Hepatocyte (in vitro differentiated cells): ENCODE results near the gene GRID1. TPM values are rescaled to one million over a fixed set of nuclear protein-coding genes. Genes with fewer than 3 reads are reported as not detected.

Source experiments
- DNase-seq: peaks from one replicate; pipeline ENCODE4 v3.0.0-alpha.2; 2016; ENCODE audit warnings: low spot score
- H2AFZ ChIP-seq: fragments of 200-600 bp; sonication (generic); 2 replicates; pipeline ENCODE4 v1.6.0; 2016; ENCODE audit warnings: antibody characterized with exemption, mild to moderate bottlenecking
- H3K27ac ChIP-seq: fragments of 200-600 bp; sonication (generic); 2 replicates; pipeline ENCODE4 v1.5.1; 2016; ENCODE audit warnings: mild to moderate bottlenecking
- H3K27me3 ChIP-seq: fragments of 200-600 bp; sonication (generic); 2 replicates; pipeline ENCODE4 v1.6.1; 2016
- H3K36me3 ChIP-seq: fragments of 200-600 bp; sonication (generic); replicated peaks from 2 replicates; pipeline ENCODE4 v1.5.1; 2016; ENCODE audit warnings: low read depth; ENCODE audit not compliant: insufficient read depth
- H3K4me1 ChIP-seq: fragments of 200-600 bp; sonication (generic); 2 replicates; pipeline ENCODE4 v1.5.1; 2016; ENCODE audit warnings: mild to moderate bottlenecking, moderate library complexity; ENCODE audit not compliant: insufficient read depth
- H3K4me2 ChIP-seq: fragments of 200-600 bp; sonication (generic); 2 replicates; pipeline ENCODE4 v1.6.0; 2016
- H3K4me3 ChIP-seq: fragments of 200-600 bp; sonication (generic); 2 replicates; pipeline ENCODE4 v1.5.1; 2016; ENCODE audit warnings: mild to moderate bottlenecking
- H3K79me2 ChIP-seq: fragments of 200-600 bp; sonication (generic); 2 replicates; pipeline ENCODE4 v1.6.0; 2017; ENCODE audit warnings: mild to moderate bottlenecking
- H3K9me2 ChIP-seq: fragments of 200-600 bp; sonication (generic); replicated peaks from 2 replicates; pipeline ENCODE4 v1.6.0; 2017; ENCODE audit warnings: mild to moderate bottlenecking; ENCODE audit not compliant: insufficient read depth
- H3K9me3 ChIP-seq: fragments of 200-600 bp; sonication (generic); 2 replicates; pipeline ENCODE4 v1.5.1; 2016; ENCODE audit warnings: low read depth, mild to moderate bottlenecking
- H4K20me1 ChIP-seq: fragments of 200-600 bp; sonication (generic); 2 replicates; pipeline ENCODE4 v1.6.0; 2016; ENCODE audit warnings: mild to moderate bottlenecking; ENCODE audit not compliant: insufficient read depth, poor library complexity, severe bottlenecking
- EZH2 ChIP-seq: fragments of 200-600 bp; sonication (generic); IDR thresholded peaks from 2 replicates; pipeline ENCODE4 v1.6.1; 2016; ENCODE audit warnings: antibody characterized with exemption, mild to moderate bottlenecking, borderline replicate concordance
- EZH2phosphoT487 ChIP-seq: fragments of 200-600 bp; sonication (generic); IDR thresholded peaks from one replicate; pipeline ENCODE4 v1.6.1; 2018; ENCODE audit warnings: antibody characterized with exemption, mild to moderate bottlenecking, low read depth, moderate library complexity; ENCODE audit not compliant: unreplicated experiment, severe bottlenecking
- WGBS: methylation state at CpG from one replicate; pipeline ENCODE4 v1.1.6; 2016; ENCODE audit warnings: low lambda C conversion rate; ENCODE audit errors: missing lambda C conversion rate; 5-methylcytosine and 5-hydroxymethylcytosine counted together
- polyA plus RNA-seq: library from polyadenylated mRNA; unstranded; fragments of >200 nt; fragmentation: Nextera tagmentation; extraction: Ambion mirVana; gene quantifications from 2 replicates; pipeline ENCODE4 v1.2.1, GENCODE V29; 2016
- total RNA-seq: library from RNA; depleted of rRNA; stranded (reverse); fragments of >200 nt; gene quantifications from 2 replicates; pipeline ENCODE4 v1.2.3, GENCODE V29; 2014
- TF ChIP-seq, protein P1 (sequence below): fragments of 200-600 bp; sonication (generic); IDR thresholded peaks from 2 replicates; pipeline ENCODE4 v1.5.1; 2016; ENCODE audit warnings: antibody characterized with exemption, mild to moderate bottlenecking; ENCODE audit not compliant: poor library complexity

GRID1 gene
- total and polyA plus RNA-seq, 2 experiments from 2014 or later = 0.07 to 0.37 TPM

DNA sequence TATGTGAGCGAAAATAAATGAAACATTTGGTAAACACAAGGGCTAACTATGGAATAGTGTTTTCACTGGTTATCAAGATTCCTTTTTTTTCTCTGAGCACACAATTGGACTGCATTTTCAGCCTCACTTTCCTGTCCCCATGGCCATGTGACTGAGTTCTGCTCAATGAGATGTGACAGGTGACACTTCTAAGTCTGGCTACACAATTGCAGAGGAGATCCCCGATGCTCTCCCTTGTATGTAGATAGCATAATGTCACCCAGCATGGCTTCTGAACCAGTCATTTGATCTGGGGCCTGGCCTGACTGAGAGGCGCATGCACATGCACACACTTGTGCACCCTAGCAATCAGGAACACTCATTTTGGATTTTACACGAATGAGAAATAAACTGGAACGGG lies 581.8 kb downstream of the GRID1 start:
- Histone ChIP-seq H3K9me2 (no peaks in the 10 kb centered on the region), H3K27me3 (no peaks in the 10 kb centered on the region), H3K79me2 (no peaks in the 10 kb centered on the region), H3K4me3 (no peak overlapping the region), H3K36me3 (no peaks in the 10 kb centered on the region), H3K4me1 (no peaks in the 10 kb centered on the region), H3K9me3 (no peaks in the 10 kb centered on the region), H3K4me2 (no peak overlapping the region), H3K27ac (no peak overlapping the region), H2AFZ (no peak overlapping the region), H4K20me1 (no peaks in the 10 kb centered on the region)
- WGBS = 77% methylated on average over 5 of the region's 5 CpGs
- TF ChIP-seq EZH2 = no peak
- TF ChIP-seq, protein P1, sequence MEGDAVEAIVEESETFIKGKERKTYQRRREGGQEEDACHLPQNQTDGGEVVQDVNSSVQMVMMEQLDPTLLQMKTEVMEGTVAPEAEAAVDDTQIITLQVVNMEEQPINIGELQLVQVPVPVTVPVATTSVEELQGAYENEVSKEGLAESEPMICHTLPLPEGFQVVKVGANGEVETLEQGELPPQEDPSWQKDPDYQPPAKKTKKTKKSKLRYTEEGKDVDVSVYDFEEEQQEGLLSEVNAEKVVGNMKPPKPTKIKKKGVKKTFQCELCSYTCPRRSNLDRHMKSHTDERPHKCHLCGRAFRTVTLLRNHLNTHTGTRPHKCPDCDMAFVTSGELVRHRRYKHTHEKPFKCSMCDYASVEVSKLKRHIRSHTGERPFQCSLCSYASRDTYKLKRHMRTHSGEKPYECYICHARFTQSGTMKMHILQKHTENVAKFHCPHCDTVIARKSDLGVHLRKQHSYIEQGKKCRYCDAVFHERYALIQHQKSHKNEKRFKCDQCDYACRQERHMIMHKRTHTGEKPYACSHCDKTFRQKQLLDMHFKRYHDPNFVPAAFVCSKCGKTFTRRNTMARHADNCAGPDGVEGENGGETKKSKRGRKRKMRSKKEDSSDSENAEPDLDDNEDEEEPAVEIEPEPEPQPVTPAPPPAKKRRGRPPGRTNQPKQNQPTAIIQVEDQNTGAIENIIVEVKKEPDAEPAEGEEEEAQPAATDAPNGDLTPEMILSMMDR = no peak
- no peak for TF ChIP-seq EZH2phosphoT487
- DNase-seq = no peak

DNA sequence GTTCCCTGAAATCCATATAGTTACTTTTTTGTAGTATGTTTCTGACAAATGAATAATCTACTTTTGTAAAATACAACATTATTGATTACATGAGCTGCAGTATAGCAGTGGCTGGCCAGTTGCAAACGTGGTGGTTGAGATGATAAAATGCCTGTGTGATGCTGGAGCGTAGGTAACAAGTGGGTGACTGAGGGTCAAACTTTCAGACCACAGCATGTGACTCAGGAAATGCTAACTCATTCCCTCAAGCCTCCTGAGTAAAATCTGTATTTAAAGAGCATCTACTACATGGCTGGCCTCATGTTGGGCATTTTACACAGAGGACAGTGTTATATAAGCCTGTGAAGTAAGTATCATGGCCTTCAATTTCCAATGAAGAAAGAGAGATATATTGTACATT lies 585.2 kb downstream of the GRID1 start:
- no peaks in the 10 kb centered on the region for H3K9me3 ChIP-seq
- 83% methylated on average over 2 of the region's 2 CpGs for WGBS
- H3K4me1 ChIP-seq = no peaks in the 10 kb centered on the region
- DNase-seq = no peak
- no peak overlapping the region for H3K4me3 ChIP-seq
- no peaks in the 10 kb centered on the region for H3K9me2 ChIP-seq
- H3K27ac ChIP-seq = no peak overlapping the region
- H2AFZ ChIP-seq = no peak overlapping the region
- no peaks in the 10 kb centered on the region for H3K27me3 ChIP-seq
- H3K79me2 ChIP-seq = no peaks in the 10 kb centered on the region
- TF ChIP-seq EZH2phosphoT487 (no peak), EZH2 (no peak)
- TF ChIP-seq, protein P1 = no peak
- H4K20me1 ChIP-seq = no peaks in the 10 kb centered on the region
- H3K36me3 ChIP-seq = no peaks in the 10 kb centered on the region
- no peak overlapping the region for H3K4me2 ChIP-seq

DNA sequence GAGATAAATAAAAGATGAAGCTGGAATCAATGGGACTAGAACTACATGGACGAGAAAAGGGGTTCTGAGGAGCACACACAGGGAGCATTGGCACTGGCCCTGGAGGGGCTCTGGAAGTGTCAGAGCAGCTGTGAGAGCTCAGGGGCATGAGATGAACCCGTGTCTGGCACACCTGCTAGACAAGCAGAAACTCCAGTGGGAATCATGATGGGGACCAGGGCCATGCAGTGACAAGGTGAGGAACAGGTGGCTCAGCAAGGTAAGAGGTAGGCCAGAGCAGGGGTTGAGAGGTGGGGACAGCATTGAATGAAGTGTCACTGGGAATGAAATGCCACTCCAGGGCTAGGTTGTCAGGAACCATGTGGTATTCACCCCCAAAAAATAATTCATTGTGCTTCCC lies 588.5 kb downstream of the GRID1 start:
- no peaks in the 10 kb centered on the region for H3K9me2 ChIP-seq
- DNase-seq = no peak
- 93% methylated on average over 2 of the region's 2 CpGs for WGBS
- no peaks in the 10 kb centered on the region for H3K9me3 ChIP-seq
- H3K36me3 ChIP-seq = no peaks in the 10 kb centered on the region
- H3K27ac ChIP-seq = no peak overlapping the region
- H3K4me1 ChIP-seq = no peaks in the 10 kb centered on the region
- TF ChIP-seq, protein P1 = no peak
- TF ChIP-seq EZH2phosphoT487 (no peak), EZH2 (no peak)
- no peaks in the 10 kb centered on the region for H3K79me2 ChIP-seq
- no peak overlapping the region for H2AFZ ChIP-seq
- no peaks in the 10 kb centered on the region for H4K20me1 ChIP-seq
- H3K4me3 ChIP-seq = no peak overlapping the region
- no peak overlapping the region for H3K4me2 ChIP-seq
- no peaks in the 10 kb centered on the region for H3K27me3 ChIP-seq

DNA sequence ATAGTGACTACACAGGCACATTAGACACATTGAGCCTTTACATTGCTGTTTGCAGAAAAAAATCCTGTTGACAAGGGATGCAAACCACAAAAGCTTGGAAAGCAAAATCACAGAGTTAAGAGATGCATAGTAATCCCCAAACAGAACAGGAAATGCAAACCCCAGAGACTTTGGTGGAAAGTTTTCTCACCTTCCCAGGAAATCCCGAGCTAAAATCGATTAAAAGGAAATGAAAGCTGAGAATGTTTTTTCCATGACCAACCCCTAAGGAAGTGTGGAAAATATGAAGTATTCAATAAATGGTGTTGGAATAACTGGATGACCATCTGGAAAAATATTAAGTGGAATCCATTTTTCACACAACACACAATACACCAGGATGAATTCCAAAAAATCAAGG lies 598.7 kb downstream of the GRID1 start:
- no peak for TF ChIP-seq EZH2phosphoT487
- TF ChIP-seq, protein P1 = no peak
- no peaks in the 10 kb centered on the region for H3K79me2 ChIP-seq
- 78% methylated on average over 2 of the region's 2 CpGs for WGBS

More for the DNA sequence above, 598.7 kb downstream of the GRID1 start:
- H3K27me3 ChIP-seq = no peaks in the 10 kb centered on the region
- H3K4me3 ChIP-seq = no peak overlapping the region
- H2AFZ ChIP-seq = no peak overlapping the region
- no peaks in the 10 kb centered on the region for H3K9me3 ChIP-seq
- DNase-seq = no peak
- no peaks in the 10 kb centered on the region for H3K4me1 ChIP-seq
- no peaks in the 10 kb centered on the region for H3K36me3 ChIP-seq
- H3K4me2 ChIP-seq = no peak overlapping the region
- H3K9me2 ChIP-seq = no peaks in the 10 kb centered on the region
- no peaks in the 10 kb centered on the region for H4K20me1 ChIP-seq
- no peak overlapping the region for H3K27ac ChIP-seq
